ENCODE data around the gene SLC35A1. TPM values are rescaled to one million over a fixed set of nuclear protein-coding genes. Genes with fewer than 3 reads are reported as not detected.

The SLC35A1 gene, protein sequence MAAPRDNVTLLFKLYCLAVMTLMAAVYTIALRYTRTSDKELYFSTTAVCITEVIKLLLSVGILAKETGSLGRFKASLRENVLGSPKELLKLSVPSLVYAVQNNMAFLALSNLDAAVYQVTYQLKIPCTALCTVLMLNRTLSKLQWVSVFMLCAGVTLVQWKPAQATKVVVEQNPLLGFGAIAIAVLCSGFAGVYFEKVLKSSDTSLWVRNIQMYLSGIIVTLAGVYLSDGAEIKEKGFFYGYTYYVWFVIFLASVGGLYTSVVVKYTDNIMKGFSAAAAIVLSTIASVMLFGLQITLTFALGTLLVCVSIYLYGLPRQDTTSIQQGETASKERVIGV
- 10 to 100 TPM in 2 of 4 donors, 1 to 10 TPM in 2; 8.0 to 43.3 (median 22.7) TPM for total RNA-seq

DNA sequence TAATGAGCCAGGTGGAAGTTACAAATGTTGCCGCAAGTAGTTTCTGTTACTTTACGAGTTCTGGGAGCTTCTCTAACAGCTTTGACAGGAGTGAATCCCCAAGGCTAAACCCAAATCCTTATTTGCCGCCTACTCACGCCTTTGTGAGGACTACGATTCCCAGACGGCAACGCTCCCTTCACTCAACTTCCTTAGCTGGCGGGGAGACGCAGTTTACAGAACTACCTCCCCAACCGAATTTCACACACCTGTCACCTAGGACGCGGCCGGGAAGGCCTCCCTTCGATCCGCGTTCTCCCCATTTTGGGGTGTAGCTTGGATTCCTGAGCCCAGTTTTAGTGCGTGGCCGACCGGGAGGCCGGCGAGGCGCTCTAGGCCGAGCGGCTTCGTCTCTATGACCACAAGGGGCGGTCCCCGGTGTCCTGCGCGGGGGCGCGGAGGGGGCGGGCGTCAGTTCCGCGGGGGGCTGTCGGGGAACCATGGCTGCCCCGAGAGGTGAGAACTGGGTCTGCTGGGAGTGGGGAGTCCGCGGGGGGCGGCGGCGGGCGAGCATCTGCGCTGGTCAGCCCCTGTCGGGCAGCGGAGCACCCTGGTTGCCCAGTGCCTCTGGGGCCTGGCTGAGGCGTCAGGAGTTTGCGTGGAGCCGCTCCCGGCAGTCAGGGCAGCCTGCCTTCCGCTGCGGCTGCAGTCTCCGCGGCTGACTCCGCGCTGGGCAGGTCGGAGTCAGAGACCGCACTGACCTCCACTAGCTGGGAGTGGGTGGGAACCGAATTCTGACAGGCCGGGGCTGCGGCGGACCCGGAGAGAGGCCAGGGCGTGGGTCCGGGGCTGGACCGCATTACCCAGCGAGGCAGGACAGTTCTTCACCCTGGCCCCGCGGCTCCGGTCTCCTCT is at the start of gene SLC35A1:
TSS of gene SLC35A1 (plus strand) at position 450 of the 894 bp plus-strand sequence. CDS start at position 480, 30 bp downstream.
- in situ Hi-C loops (cut with MboI; ENCODE audit: low pct_ligation_motif_present in 1 of 4, low pct_unique_long_range_greater_than_20kb in 1 of 4, low sequenced_read_pairs in 3 of 4) (no loop called here), intact Hi-C loops (cut with DNase I; ENCODE audit: low total_unique reads) (loop anchor here (5.0 to 10.0 kb wide), 2 partner anchors 68 to 320 kb away; partner anchors contain the start of gene CFAP206)
- Histone ChIP-seq H3K4me3 (peak within 1 kb of the TSS; percentile 53 to 86 (median 80)), H3K27ac (peak within 1 kb of the TSS; percentile 90 to 95 (median 94)), H3K9me3 (no peaks in the 10 kb centered on the region), H3K36me3 (no peaks in the 10 kb centered on the region), H3K27me3 (no peaks in the 10 kb centered on the region), H3K4me1 (peaks cover 0 to 24% (median 14%) of the 10 kb centered on the region in 4 donors)
- WGBS, 2 donors (ENCODE audit: low coverage in 1 of 2), result 1 to 10% methylated on average over 2 to 44 of the region's 70 CpGs
- peak; percentile 82 to 91 (median 87) for TF ChIP-seq POLR2AphosphoS5 (IDR thresholded peaks at IDR 0.05)
- no peak for TF ChIP-seq EP300 (IDR thresholded peaks at IDR 0.05; ENCODE audit: low read depth)
- peak; percentile 87 for TF ChIP-seq POLR2A (IDR thresholded peaks at IDR 0.05)
- TF ChIP-seq, protein P1, sequence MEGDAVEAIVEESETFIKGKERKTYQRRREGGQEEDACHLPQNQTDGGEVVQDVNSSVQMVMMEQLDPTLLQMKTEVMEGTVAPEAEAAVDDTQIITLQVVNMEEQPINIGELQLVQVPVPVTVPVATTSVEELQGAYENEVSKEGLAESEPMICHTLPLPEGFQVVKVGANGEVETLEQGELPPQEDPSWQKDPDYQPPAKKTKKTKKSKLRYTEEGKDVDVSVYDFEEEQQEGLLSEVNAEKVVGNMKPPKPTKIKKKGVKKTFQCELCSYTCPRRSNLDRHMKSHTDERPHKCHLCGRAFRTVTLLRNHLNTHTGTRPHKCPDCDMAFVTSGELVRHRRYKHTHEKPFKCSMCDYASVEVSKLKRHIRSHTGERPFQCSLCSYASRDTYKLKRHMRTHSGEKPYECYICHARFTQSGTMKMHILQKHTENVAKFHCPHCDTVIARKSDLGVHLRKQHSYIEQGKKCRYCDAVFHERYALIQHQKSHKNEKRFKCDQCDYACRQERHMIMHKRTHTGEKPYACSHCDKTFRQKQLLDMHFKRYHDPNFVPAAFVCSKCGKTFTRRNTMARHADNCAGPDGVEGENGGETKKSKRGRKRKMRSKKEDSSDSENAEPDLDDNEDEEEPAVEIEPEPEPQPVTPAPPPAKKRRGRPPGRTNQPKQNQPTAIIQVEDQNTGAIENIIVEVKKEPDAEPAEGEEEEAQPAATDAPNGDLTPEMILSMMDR (IDR thresholded peaks at IDR 0.05), result peak; percentile 37 to 69 (median 41)
- peak; percentile 89 for DNase-seq

DNA sequence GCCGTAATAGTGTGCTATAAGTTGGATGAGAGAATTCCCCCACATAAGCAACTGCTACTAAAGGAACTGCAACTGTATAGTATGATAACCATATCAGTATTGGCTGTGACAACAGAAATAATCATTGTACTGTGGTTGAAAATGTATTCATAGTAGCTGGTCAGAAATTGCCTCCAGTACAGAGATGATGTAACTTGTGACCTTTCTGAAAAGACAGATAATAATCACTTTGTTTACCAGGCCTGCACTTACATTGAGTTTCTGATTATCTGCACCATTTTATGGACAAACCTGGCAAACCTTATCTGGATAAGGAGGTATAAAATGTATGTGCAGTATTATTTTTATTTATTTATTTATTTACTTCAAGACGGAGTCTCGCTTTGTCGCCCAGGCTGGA is 46.0 kb upstream of the SLC35A1 start:
- in situ Hi-C loops (cut with MboI; ENCODE audit: low pct_ligation_motif_present in 1 of 4, low pct_unique_long_range_greater_than_20kb in 1 of 4, low sequenced_read_pairs in 3 of 4), result no loop called here
- Histone ChIP-seq H3K27me3 (no peaks in the 10 kb centered on the region), H3K4me1 (no peaks in the 10 kb centered on the region), H3K27ac (no peak overlapping the region), H3K9me3 (no peaks in the 10 kb centered on the region), H3K4me3 (no peak overlapping the region), H3K36me3 (no peaks in the 10 kb centered on the region)
- TF ChIP-seq POLR2AphosphoS5 (IDR thresholded peaks at IDR 0.05) (no peak), EP300 (IDR thresholded peaks at IDR 0.05; ENCODE audit: low read depth) (no peak), POLR2A (IDR thresholded peaks at IDR 0.05) (no peak)
- TF ChIP-seq, protein P1 (IDR thresholded peaks at IDR 0.05), result no peak
- intact Hi-C loops (cut with DNase I; ENCODE audit: low total_unique reads), result no loop called here
- DNase-seq, result no peak
- 89 to 100% methylated on average over 1 to 4 of the region's 4 CpGs for WGBS, 2 donors (ENCODE audit: low coverage in 1 of 2)

DNA sequence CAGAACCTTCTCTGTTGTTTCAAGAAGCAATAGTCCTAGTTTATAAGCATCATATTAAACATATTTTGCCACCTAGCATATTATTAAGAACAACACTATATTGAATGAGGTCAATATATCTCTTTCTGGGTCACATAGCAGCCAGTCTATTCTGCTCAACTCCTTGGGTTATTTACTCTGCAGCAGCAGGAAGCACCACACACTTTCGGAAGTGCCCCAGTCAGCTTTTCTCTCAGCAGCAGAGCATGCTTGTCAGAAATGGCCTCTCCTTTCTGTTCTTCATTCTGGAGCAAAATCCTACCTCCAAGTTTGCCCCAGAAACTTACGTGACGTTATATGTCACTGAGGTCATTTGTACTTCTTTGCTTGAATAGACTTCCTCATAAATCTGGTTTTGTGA is 42.3 kb upstream of the SLC35A1 start:
- Histone ChIP-seq H3K27ac (no peak overlapping the region), H3K9me3 (no peaks in the 10 kb centered on the region), H3K4me1 (no peaks in the 10 kb centered on the region), H3K4me3 (no peak overlapping the region), H3K27me3 (no peaks in the 10 kb centered on the region), H3K36me3 (no peaks in the 10 kb centered on the region)
- in situ Hi-C loops (cut with MboI; ENCODE audit: low pct_ligation_motif_present in 1 of 4, low pct_unique_long_range_greater_than_20kb in 1 of 4, low sequenced_read_pairs in 3 of 4), result no loop called here
- TF ChIP-seq POLR2AphosphoS5 (IDR thresholded peaks at IDR 0.05), result no peak
- TF ChIP-seq, protein P1 (IDR thresholded peaks at IDR 0.05), result no peak
- no peak for TF ChIP-seq EP300 (IDR thresholded peaks at IDR 0.05; ENCODE audit: low read depth)
- no peak for TF ChIP-seq POLR2A (IDR thresholded peaks at IDR 0.05)
- intact Hi-C loops (cut with DNase I; ENCODE audit: low total_unique reads), result no loop called here
- DNase-seq, result no peak
- WGBS, 2 donors (ENCODE audit: low coverage in 1 of 2), result 37 to 54% methylated on average over 3 of the region's 3 CpGs

DNA sequence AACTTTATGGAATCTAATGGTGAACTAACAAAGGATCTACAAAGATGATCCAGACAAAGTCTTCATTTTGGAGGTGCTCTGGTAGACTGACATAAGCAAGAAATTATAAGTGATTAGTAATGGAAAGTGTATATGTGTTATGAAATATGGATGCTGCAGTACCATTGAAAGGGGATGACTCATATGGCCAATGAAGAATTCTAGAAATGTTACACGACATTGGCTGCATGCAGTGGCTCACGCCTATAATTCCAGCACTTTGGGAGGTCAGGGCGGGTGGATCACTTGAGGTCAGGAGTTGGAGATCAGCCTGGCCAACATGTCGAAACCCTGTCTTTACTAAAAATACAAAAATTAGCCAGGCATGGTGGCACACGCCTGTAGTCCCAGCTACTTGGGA is 41.5 kb upstream of the SLC35A1 start:
- H3K27me3 ChIP-seq, result no peaks in the 10 kb centered on the region
- no peaks in the 10 kb centered on the region for H3K4me1 ChIP-seq
- no peak overlapping the region for H3K27ac ChIP-seq
- no peak overlapping the region for H3K4me3 ChIP-seq
- intact Hi-C loops (cut with DNase I; ENCODE audit: low total_unique reads), result no loop called here
- TF ChIP-seq POLR2AphosphoS5 (IDR thresholded peaks at IDR 0.05) (no peak), EP300 (IDR thresholded peaks at IDR 0.05; ENCODE audit: low read depth) (no peak), POLR2A (IDR thresholded peaks at IDR 0.05) (no peak)
- TF ChIP-seq, protein P1 (IDR thresholded peaks at IDR 0.05), result no peak
- H3K9me3 ChIP-seq, result no peaks in the 10 kb centered on the region
- H3K36me3 ChIP-seq, result no peaks in the 10 kb centered on the region
- WGBS, 2 donors (ENCODE audit: low coverage in 1 of 2), result 78 to 91% methylated on average over 3 to 5 of the region's 5 CpGs
- in situ Hi-C loops (cut with MboI; ENCODE audit: low pct_ligation_motif_present in 1 of 4, low pct_unique_long_range_greater_than_20kb in 1 of 4, low sequenced_read_pairs in 3 of 4), result no loop called here
- no peak for DNase-seq

All from transverse colon (tissue), 4 donors.